ENCODE measurements around the gene ATXN1. TPM values are rescaled to one million over a fixed set of nuclear protein-coding genes. Genes with fewer than 3 reads are reported as not detected.

ATXN1 gene
- total RNA-seq, 1 donor from 2014 or later, result 69.1 TPM

GRCh38 chr6:16253399-16254144 lies 507.7 kb downstream of the ATXN1 start:
- no peaks in the 10 kb centered on the region for H3K9me3 Mint-ChIP-seq
- no peak overlapping the region for H3K4me3 Mint-ChIP-seq (ENCODE audit: low read depth)
- H3K27me3 Mint-ChIP-seq (ENCODE audit: low read depth), result peaks cover 8% of the 10 kb centered on the region
- no peak for DNase-seq (ENCODE audit: low spot score)
- H3K27ac Mint-ChIP-seq, result no peak overlapping the region
- H3K4me1 Mint-ChIP-seq (ENCODE audit: low read depth), result peaks cover 6% of the 10 kb centered on the region
- intact Hi-C loops (cut with micrococcal nuclease), result no loop called here
- H3K36me3 Mint-ChIP-seq (ENCODE audit: low read depth), result no peaks in the 10 kb centered on the region

- peaks cover under 1% of the 10 kb centered on the region for H3K4me1 Mint-ChIP-seq (ENCODE audit: low read depth)
- no peak for DNase-seq (ENCODE audit: low spot score)
- no peaks in the 10 kb centered on the region for H3K36me3 Mint-ChIP-seq (ENCODE audit: low read depth)
- intact Hi-C loops (cut with micrococcal nuclease), result no loop called here
- H3K4me3 Mint-ChIP-seq (ENCODE audit: low read depth), result no peak overlapping the region
- H3K27ac Mint-ChIP-seq, result no peak overlapping the region
- H3K27me3 Mint-ChIP-seq (ENCODE audit: low read depth), result peaks cover 3% of the 10 kb centered on the region
- no peaks in the 10 kb centered on the region for H3K9me3 Mint-ChIP-seq
Observed at GRCh38 chr6:16252686-16253299, 508.5 kb downstream of the ATXN1 start.

- peaks cover 3% of the 10 kb centered on the region for H3K27me3 Mint-ChIP-seq (ENCODE audit: low read depth)
- H3K27ac Mint-ChIP-seq, result no peak overlapping the region
- no peaks in the 10 kb centered on the region for H3K4me1 Mint-ChIP-seq (ENCODE audit: low read depth)
- H3K36me3 Mint-ChIP-seq (ENCODE audit: low read depth), result no peaks in the 10 kb centered on the region
- H3K9me3 Mint-ChIP-seq, result no peaks in the 10 kb centered on the region
- no peak overlapping the region for H3K4me3 Mint-ChIP-seq (ENCODE audit: low read depth)
- intact Hi-C loops (cut with micrococcal nuclease), result no loop called here
- no peak for DNase-seq (ENCODE audit: low spot score)
Observed at GRCh38 chr6:16251706-16252105, 509.6 kb downstream of the ATXN1 start.

- no peak overlapping the region for H3K4me3 Mint-ChIP-seq (ENCODE audit: low read depth)
- H3K27me3 Mint-ChIP-seq (ENCODE audit: low read depth), result peaks cover 5% of the 10 kb centered on the region
- no peaks in the 10 kb centered on the region for H3K9me3 Mint-ChIP-seq
- no peak for DNase-seq (ENCODE audit: low spot score)
- no peaks in the 10 kb centered on the region for H3K4me1 Mint-ChIP-seq (ENCODE audit: low read depth)
- H3K36me3 Mint-ChIP-seq (ENCODE audit: low read depth), result no peaks in the 10 kb centered on the region
- no peak overlapping the region for H3K27ac Mint-ChIP-seq
- intact Hi-C loops (cut with micrococcal nuclease), result no loop called here
Observed at GRCh38 chr6:16249971-16250370, 511.3 kb downstream of the ATXN1 start.

Data from activated T-helper 2 cell treated with anti-CD3 and anti-CD28 coated beads, Interferon-gamma antibody, Interleukin-2, Interleukin-4, amounts not matched to agents 10 μg/mL and 5 μg/mL and 100 μg/mL, durations not matched to agents 14 hours and 24 hours and 36 hours (primary cell).